GM12878 (cell line): ENCODE results near the gene NCKAP5. TPM values are rescaled to one million over a fixed set of nuclear protein-coding genes. Genes with fewer than 3 reads are reported as not detected.

Experiments
- ATAC-seq: fragments of 200-7000 bp; cut with Tn5 transposase; 3 replicates; pipeline ENCODE4 v1.9.1; 2020; ENCODE audit warnings: mild to moderate bottlenecking, moderate library complexity
- BruUV-seq: library from RNA; stranded (reverse); fragments of 400-500 nt; replicated peaks from 2 replicates; lab custom pipeline; 2021; lab: Mats Ljungman, UMichigan
- CTCF ChIA-PET: fragments of 300-600 bp; sonication (Branson Sonifier 250); formaldehyde crosslinking; extraction: SDS; loops from one replicate; lab custom pipeline; 2021; ENCODE audit warnings: inconsistent platforms; lab: Yijun Ruan, JAX
- POLR2A ChIA-PET: fragments of 350-600 bp; formaldehyde crosslinking; extraction: SDS; loops from one replicate; lab custom pipeline; 2021; ENCODE audit warnings: inconsistent platforms; lab: Charles Lee
- RAD21 ChIA-PET: fragments of 300-600 bp; sonication (Branson Sonifier 250); formaldehyde crosslinking; loops from one replicate; lab custom pipeline; 2023; ENCODE audit warnings: antibody characterized with exemption; ENCODE audit not compliant: unreplicated experiment; lab: Charles Lee
- SMC1A ChIA-PET: fragments of 300-600 bp; sonication (Branson Sonifier 250); formaldehyde crosslinking; loops from one replicate; lab custom pipeline; 2023; ENCODE audit not compliant: unreplicated experiment, uncharacterized antibody; lab: Charles Lee
- DNase-seq: peaks from one replicate; pipeline ENCODE4 v3.0.0-alpha.2; 2011; ENCODE audit warnings: low read depth, low spot score
- FAIRE-seq: peaks from 3 replicates; lab custom pipeline; 2011; peaks lifted over from hg19 to GRCh38; lab: Jason Lieb, UNC
- H2AFZ ChIP-seq: 2 replicates; pipeline ENCODE4 v1.6.0; 2011; ENCODE audit warnings: low read depth, low read length, control low read depth; ENCODE audit not compliant: control insufficient read depth
- H3K27ac ChIP-seq: 2 replicates; pipeline ENCODE4 v1.5.1; 2011; ENCODE audit warnings: control low read depth; ENCODE audit not compliant: control insufficient read depth, insufficient read depth
- H3K27me3 ChIP-seq, 2 experiments: replicated peaks in 1 of 2; 2 replicates each; pipeline versions ENCODE4 v1.6.0 to v1.6.1; 2011; ENCODE audit warnings: low read length in 1 of 2; ENCODE audit not compliant: control insufficient read depth in 2 of 2, insufficient read depth in 2 of 2
- H3K36me3 ChIP-seq, 2 experiments: 2 replicates each; pipeline ENCODE4 v1.5.1; 2011; ENCODE audit warnings: low read length in 1 of 2; ENCODE audit not compliant: control insufficient read depth in 2 of 2, insufficient read depth in 2 of 2
- H3K4me1 ChIP-seq: 2 replicates; pipeline ENCODE4 v1.6.1; 2011; ENCODE audit warnings: mild to moderate bottlenecking, low read length, moderate library complexity, mixed read lengths; ENCODE audit not compliant: control insufficient read depth, insufficient read depth
- H3K4me2 ChIP-seq: 2 replicates; pipeline ENCODE4 v1.6.0; 2011; ENCODE audit warnings: control low read depth; ENCODE audit not compliant: control insufficient read depth, insufficient read depth
- H3K4me3 ChIP-seq: fragments of 200-600 bp; sonication (generic); 2 replicates; pipeline ENCODE4 v1.5.1; 2016
- H3K79me2 ChIP-seq: 2 replicates; pipeline ENCODE4 v1.6.0; 2011; ENCODE audit warnings: low read length; ENCODE audit not compliant: control insufficient read depth, insufficient read depth
- H3K9ac ChIP-seq: 2 replicates; pipeline ENCODE4 v1.8.0; 2011; ENCODE audit warnings: low read length, control low read depth, mixed read lengths; ENCODE audit not compliant: control insufficient read depth, insufficient read depth
- H3K9me3 ChIP-seq: replicated peaks from 3 replicates; pipeline ENCODE4 v1.5.1; 2011; ENCODE audit warnings: mild to moderate bottlenecking, low read length; ENCODE audit not compliant: control insufficient read depth, insufficient read depth
- H4K20me1 ChIP-seq: 2 replicates; pipeline ENCODE4 v1.6.0; 2011; ENCODE audit not compliant: control insufficient read depth, insufficient read depth
- ATF7 ChIP-seq: fragments of 450-650 bp; IDR thresholded peaks from 2 replicates; pipeline ENCODE4 v1.6.1; 2016; ENCODE audit warnings: low read depth, mild to moderate bottlenecking
- BHLHE40 ChIP-seq, 2 experiments: fragments of 450-650 bp in 1 of 2; IDR thresholded peaks; 2 replicates each; pipeline ENCODE4 v1.6.1; 2011 to 2017; ENCODE audit warnings: low read depth in 2 of 2, borderline replicate concordance in 1 of 2, improper control_type of control experiment in 1 of 2, low read length in 1 of 2, mild to moderate bottlenecking in 1 of 2
- EGR1 ChIP-seq, 2 experiments: IDR thresholded peaks; 1 replicate in 1 of 2; 2 replicates in 1 of 2; pipeline ENCODE4 v1.6.1; 2011 to 2012; ENCODE audit warnings: low read depth in 2 of 2, low read length in 2 of 2, borderline replicate concordance in 1 of 2, mild to moderate bottlenecking in 1 of 2, moderate library complexity in 1 of 2
- ETV6 ChIP-seq, 2 experiments: fragments of 450-650 bp in 1 of 2; IDR thresholded peaks in 1 of 2; conservative IDR thresholded peaks in 1 of 2; 2 replicates each; pipeline ENCODE4 v1.6.1; 2014; ENCODE audit warnings: antibody characterized with exemption in 1 of 2, borderline replicate concordance in 1 of 2, low read depth in 1 of 2, mild to moderate bottlenecking in 1 of 2, moderate library complexity in 1 of 2
- IKZF2 ChIP-seq, 2 experiments: fragments of 450-650 bp; IDR thresholded peaks; 2 replicates each; pipeline ENCODE4 v1.6.1; 2017; ENCODE audit warnings: mild to moderate bottlenecking in 2 of 2, moderate library complexity in 2 of 2
- LARP7 ChIP-seq: fragments of 450-650 bp; IDR thresholded peaks from 2 replicates; pipeline ENCODE4 v1.6.1; 2017; ENCODE audit warnings: mild to moderate bottlenecking
- MXI1 ChIP-seq: fragments of 150-350 bp; IDR thresholded peaks from 2 replicates; pipeline ENCODE4 v1.6.1; 2011; ENCODE audit warnings: low read depth, mild to moderate bottlenecking, inconsistent platforms, low read length, improper control_type of control experiment
- NBN ChIP-seq: fragments of 450-650 bp; IDR thresholded peaks from 2 replicates; pipeline ENCODE4 v1.6.1; 2016
- PBX3 ChIP-seq: IDR thresholded peaks from 2 replicates; pipeline ENCODE4 v1.6.1; 2011; ENCODE audit warnings: mild to moderate bottlenecking, low read depth, low read length, moderate library complexity; ENCODE audit not compliant: insufficient replicate concordance
- SIX5 ChIP-seq: IDR thresholded peaks from 2 replicates; pipeline ENCODE4 v1.6.1; 2011; ENCODE audit warnings: mild to moderate bottlenecking, low read depth, low read length, moderate library complexity; ENCODE audit not compliant: severe bottlenecking
- SMARCA5 ChIP-seq: fragments of 450-650 bp; IDR thresholded peaks from 2 replicates; pipeline ENCODE4 v1.6.1; 2017; ENCODE audit warnings: mild to moderate bottlenecking
- WRNIP1 ChIP-seq: IDR thresholded peaks from 2 replicates; pipeline ENCODE4 v1.6.1; 2011; ENCODE audit warnings: low read depth, low read length, improper control_type of control experiment, borderline replicate concordance
- WGBS: methylation state at CpG from one replicate; pipeline ENCODE4 v1.1.6; 2016; ENCODE audit warnings: low lambda C conversion rate; ENCODE audit not compliant: insufficient replicate concordance, insufficient coverage; ENCODE audit errors: missing lambda C conversion rate; 5-methylcytosine and 5-hydroxymethylcytosine counted together
- in situ Hi-C: fragments of 300-500 bp; cut with MboI; formaldehyde crosslinking; loops from 9 replicates; pipeline ENCODE4 v1.14.3; 2018; ENCODE audit warnings: mixed read lengths
- intact Hi-C: fragments of 100-400 bp; cut with micrococcal nuclease; formaldehyde crosslinking; loops from one replicate; pipeline ENCODE4 v1.14.2; 2022; ENCODE audit not compliant: unreplicated experiment
- polyA plus RNA-seq, 11 experiments: library from polyadenylated mRNA; depleted of rRNA in 4 of 11; unstranded in 6 of 11; stranded (reverse) in 5 of 11; fragments of >200 nt; fragmentation: Nextera tagmentation in 4 of 11; fragmentation: Illumina TruSeq in 1 of 11; extraction: Ambion mirVana in 4 of 11; extraction: Trizol in 1 of 11; gene quantifications; 1 replicate in 1 of 11; 2 replicates in 10 of 11; pipeline versions ENCODE4 v1.2.1 to v1.2.3, GENCODE V29; 2011 to 2016; ENCODE audit warnings: inconsistent platforms in 2 of 11, missing spikeins in 2 of 11, low read depth in 1 of 11
- total RNA-seq, 4 experiments: library from RNA; depleted of rRNA in 3 of 4; stranded (reverse); fragments of >200 nt in 3 of 4; fragmentation: Illumina TruSeq in 1 of 4; extraction: Trizol in 1 of 4; gene quantifications; 2 replicates each; pipeline versions ENCODE4 v1.2.1 to v1.2.3, GENCODE V29; 2013 to 2021
- TF ChIP-seq, protein P1 (sequence below): fragments of 450-650 bp; IDR thresholded peaks from 2 replicates; pipeline ENCODE4 v1.6.1; 2016; ENCODE audit warnings: mild to moderate bottlenecking
- TF ChIP-seq, protein P2 (sequence below), 3 experiments: IDR thresholded peaks in 2 of 3; conservative IDR thresholded peaks in 1 of 3; 2 replicates each; pipeline ENCODE4 v1.5.1; 2011; ENCODE audit warnings: low read depth in 3 of 3, low read length in 3 of 3, mild to moderate bottlenecking in 3 of 3, control low read depth in 2 of 3, moderate library complexity in 2 of 3, inconsistent platforms in 1 of 3, mixed read lengths in 1 of 3; ENCODE audit not compliant: control insufficient read depth in 2 of 3, insufficient read depth in 1 of 3; ENCODE audit errors: extremely low read depth in 1 of 3

Gene NCKAP5
- total and polyA plus RNA-seq, 10 of the 15 experiments (the other 5 are each of a cell fraction or from before 2014, with no cell fraction given) = 0.06 to 0.44 (median 0.16) TPM

- FAIRE-seq = peak; percentile 23
- no peaks in the 10 kb centered on the region for H4K20me1 ChIP-seq
- no peaks in the 10 kb centered on the region for H3K4me1 ChIP-seq
- TSS peak; percentile 78 for BruUV-seq
- in situ Hi-C loops = no loop called here
- peak; percentile 61 for DNase-seq
- no peak overlapping the region for H2AFZ ChIP-seq
- peak; percentile 92 for ATAC-seq
- under 1% methylated on average over 4 of the region's 4 CpGs for WGBS
- SMC1A ChIA-PET = interaction anchor here (0.6 to 5.6 kb wide), 28 partner anchors 9 to 764 kb away, joined by 3 to 46 read pairs (median 4); no protein-coding TSS in a partner anchor
- intact Hi-C loops = loop anchor here (2.0 kb wide), 2 partner anchors 77 to 139 kb away; no protein-coding TSS in a partner anchor
- no peak overlapping the region for H3K9ac ChIP-seq
- no peaks in the 10 kb centered on the region for H3K9me3 ChIP-seq
- CTCF ChIA-PET = interaction anchor here (0.7 to 3.9 kb wide), 21 partner anchors 10 to 422 kb away, joined by 3 to 43 read pairs (median 4); no protein-coding TSS in a partner anchor
- peaks cover 0 to 4% of the 10 kb centered on the region in 2 experiments; a peak in 1 of 4 replicates for H3K27me3 ChIP-seq
- no peaks in the 10 kb centered on the region for H3K79me2 ChIP-seq
- H3K36me3 ChIP-seq = no peaks in the 10 kb centered on the region
- H3K4me2 ChIP-seq = no peak overlapping the region
- H3K27ac ChIP-seq = no peak overlapping the region
- RAD21 ChIA-PET = interaction anchor here (0.8 to 4.0 kb wide), 16 partner anchors 9 to 358 kb away, joined by 3 to 32 read pairs (median 4); no protein-coding TSS in a partner anchor
- TF ChIP-seq MXI1 (0 out of 2 replicates have a peak, but pooled peaks have one; percentile 27), BHLHE40 (IDR thresholded peaks at IDR 0.05; ENCODE audit: borderline replicate concordance in 1 of 2, low read depth in 2 of 2, low read length in 1 of 2) (peak in 1 of 2 experiments; percentile 7; a peak in 1 of 4 replicates), SMARCA5 (peak; percentile 52; the same call in 1 of the 2 replicates), ETV6 (conservative IDR thresholded peaks at IDR 0.05 in 1 of 2, IDR thresholded peaks at IDR 0.05 in 1 of 2; ENCODE audit: borderline replicate concordance in 1 of 2, low read depth in 1 of 2) (no peak), PBX3 (peak; percentile 49), LARP7 (0 out of 2 replicates have a peak, but pooled peaks have one; percentile 20), IKZF2 (IDR thresholded peaks at IDR 0.05) (peak in 1 of 2 experiments; percentile 34; a peak in 1 of 4 replicates), ATF7 (peak; percentile 95), NBN (peak; percentile 19; the same call in 1 of the 2 replicates), WRNIP1 (0 out of 2 replicates have a peak, but pooled peaks have one; percentile 46), EGR1 (IDR thresholded peaks at IDR 0.05; ENCODE audit: borderline replicate concordance in 1 of 2, low read depth in 2 of 2, low read length in 2 of 2) (no peak), SIX5 (no peak)
- TF ChIP-seq, protein P1, sequence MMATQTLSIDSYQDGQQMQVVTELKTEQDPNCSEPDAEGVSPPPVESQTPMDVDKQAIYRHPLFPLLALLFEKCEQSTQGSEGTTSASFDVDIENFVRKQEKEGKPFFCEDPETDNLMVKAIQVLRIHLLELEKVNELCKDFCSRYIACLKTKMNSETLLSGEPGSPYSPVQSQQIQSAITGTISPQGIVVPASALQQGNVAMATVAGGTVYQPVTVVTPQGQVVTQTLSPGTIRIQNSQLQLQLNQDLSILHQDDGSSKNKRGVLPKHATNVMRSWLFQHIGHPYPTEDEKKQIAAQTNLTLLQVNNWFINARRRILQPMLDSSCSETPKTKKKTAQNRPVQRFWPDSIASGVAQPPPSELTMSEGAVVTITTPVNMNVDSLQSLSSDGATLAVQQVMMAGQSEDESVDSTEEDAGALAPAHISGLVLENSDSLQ = peak; percentile 88
- TF ChIP-seq, protein P2, sequence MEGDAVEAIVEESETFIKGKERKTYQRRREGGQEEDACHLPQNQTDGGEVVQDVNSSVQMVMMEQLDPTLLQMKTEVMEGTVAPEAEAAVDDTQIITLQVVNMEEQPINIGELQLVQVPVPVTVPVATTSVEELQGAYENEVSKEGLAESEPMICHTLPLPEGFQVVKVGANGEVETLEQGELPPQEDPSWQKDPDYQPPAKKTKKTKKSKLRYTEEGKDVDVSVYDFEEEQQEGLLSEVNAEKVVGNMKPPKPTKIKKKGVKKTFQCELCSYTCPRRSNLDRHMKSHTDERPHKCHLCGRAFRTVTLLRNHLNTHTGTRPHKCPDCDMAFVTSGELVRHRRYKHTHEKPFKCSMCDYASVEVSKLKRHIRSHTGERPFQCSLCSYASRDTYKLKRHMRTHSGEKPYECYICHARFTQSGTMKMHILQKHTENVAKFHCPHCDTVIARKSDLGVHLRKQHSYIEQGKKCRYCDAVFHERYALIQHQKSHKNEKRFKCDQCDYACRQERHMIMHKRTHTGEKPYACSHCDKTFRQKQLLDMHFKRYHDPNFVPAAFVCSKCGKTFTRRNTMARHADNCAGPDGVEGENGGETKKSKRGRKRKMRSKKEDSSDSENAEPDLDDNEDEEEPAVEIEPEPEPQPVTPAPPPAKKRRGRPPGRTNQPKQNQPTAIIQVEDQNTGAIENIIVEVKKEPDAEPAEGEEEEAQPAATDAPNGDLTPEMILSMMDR (IDR thresholded peaks at IDR 0.05 in 2 of 3, conservative IDR thresholded peaks at IDR 0.05 in 1 of 3; ENCODE audit: control insufficient read depth in 2 of 3, extremely low read depth in 1 of 3, insufficient read depth in 1 of 3, low read depth in 3 of 3, low read length in 3 of 3) = peak in 1 of 3 experiments; percentile 16; a peak in 1 of 6 replicates
- TF ChIP-seq, all 136 proteins: peak for 11
- no peak overlapping the region for H3K4me3 ChIP-seq
- POLR2A ChIA-PET = interaction anchor here (0.5 to 2.1 kb wide), 5 partner anchors 10 to 140 kb away, joined by 3 to 7 read pairs (median 3); no protein-coding TSS in a partner anchor
These were observed 146.5 kb downstream of the NCKAP5 start for GRCh38 chr2:133421516-133422324.
